HG03039 (cell line): ENCODE data around the gene SLC12A4.
"Not testable (repeated sequence)": the region's sequence is repeated elsewhere in the genome, so short reads cannot be mapped to it uniquely, and the experiment has no call there.

Source experiments
- ATAC-seq: cut with Tn5 transposase; IDR thresholded peaks from one replicate; pipeline ENCODE4 v1.9.1; 2021; ENCODE audit warnings: mild to moderate bottlenecking, moderate library complexity; ENCODE audit not compliant: unreplicated experiment

SLC12A4 gene

GRCh38 chr16:67928561-67929364 is 39.7 kb downstream of the SLC12A4 start:
- ATAC-seq: no peak

GRCh38 chr16:67928147-67928546 is 40.3 kb downstream of the SLC12A4 start:
- no peak for ATAC-seq

- no peak for ATAC-seq
These were observed 41.1 kb downstream of the SLC12A4 start for GRCh38 chr16:67927131-67927941.

- ATAC-seq: no peak
These were observed 42.2 kb downstream of the SLC12A4 start for GRCh38 chr16:67926181-67926750.

GRCh38 chr16:67924140-67924906 is 44.1 kb downstream of the SLC12A4 start:
- ATAC-seq: no peak

- ATAC-seq: no peak
These were observed 44.9 kb downstream of the SLC12A4 start for GRCh38 chr16:67923414-67924116.

- ATAC-seq: no peak
These were observed 45.7 kb downstream of the SLC12A4 start for GRCh38 chr16:67922740-67923139.

DNA sequence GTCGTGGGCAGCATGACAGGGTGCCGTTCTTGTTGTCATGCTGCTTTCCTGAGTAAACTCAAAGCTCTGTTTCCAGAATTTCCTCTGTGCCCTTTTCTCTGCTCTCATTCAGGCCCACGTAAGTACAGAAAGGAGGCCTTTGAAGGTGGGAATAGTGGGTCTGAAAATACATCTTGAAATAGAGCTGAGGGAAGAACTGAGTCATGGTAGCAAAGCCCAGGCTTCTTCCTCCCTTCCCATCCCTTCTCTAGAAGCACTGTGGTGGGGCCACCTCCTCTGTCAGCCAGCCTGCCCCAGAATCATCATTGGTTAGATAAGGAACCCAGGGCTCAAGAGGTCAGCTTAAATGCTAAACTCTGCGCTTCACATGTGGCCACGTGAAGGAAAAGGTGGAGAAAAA is 46.2 kb downstream of the SLC12A4 start:
- no peak for ATAC-seq

- no peak for ATAC-seq
These were observed 48.7 kb downstream of the SLC12A4 start for GRCh38 chr16:67919622-67920221.

GRCh38 chr16:67917852-67918236 is 50.6 kb downstream of the SLC12A4 start:
- ATAC-seq: no peak

- no peak for ATAC-seq
These were observed 51.1 kb downstream of the SLC12A4 start for GRCh38 chr16:67917140-67917851.

- no peak for ATAC-seq
These were observed 52.4 kb downstream of the SLC12A4 start for GRCh38 chr16:67915831-67916723.

DNA sequence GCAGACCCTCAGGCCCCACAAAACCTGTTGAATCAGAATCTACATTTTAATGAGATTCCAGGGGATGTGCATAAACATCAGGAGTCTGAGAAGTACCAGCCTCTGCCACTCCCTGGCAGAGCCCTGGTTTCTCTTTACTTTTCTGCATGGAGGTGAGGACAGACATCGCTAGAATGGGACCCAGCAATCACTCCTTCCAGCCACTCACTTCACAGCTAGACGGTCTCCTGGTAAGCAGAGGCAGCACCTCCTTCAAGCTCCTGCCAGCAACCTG is 53.0 kb downstream of the SLC12A4 start:
- ATAC-seq: not testable (repeated sequence)

- ATAC-seq: no peak
These were observed 53.5 kb downstream of the SLC12A4 start for GRCh38 chr16:67914758-67915495.

- ATAC-seq: no peak
These were observed 58.3 kb downstream of the SLC12A4 start for GRCh38 chr16:67910158-67910557.

DNA sequence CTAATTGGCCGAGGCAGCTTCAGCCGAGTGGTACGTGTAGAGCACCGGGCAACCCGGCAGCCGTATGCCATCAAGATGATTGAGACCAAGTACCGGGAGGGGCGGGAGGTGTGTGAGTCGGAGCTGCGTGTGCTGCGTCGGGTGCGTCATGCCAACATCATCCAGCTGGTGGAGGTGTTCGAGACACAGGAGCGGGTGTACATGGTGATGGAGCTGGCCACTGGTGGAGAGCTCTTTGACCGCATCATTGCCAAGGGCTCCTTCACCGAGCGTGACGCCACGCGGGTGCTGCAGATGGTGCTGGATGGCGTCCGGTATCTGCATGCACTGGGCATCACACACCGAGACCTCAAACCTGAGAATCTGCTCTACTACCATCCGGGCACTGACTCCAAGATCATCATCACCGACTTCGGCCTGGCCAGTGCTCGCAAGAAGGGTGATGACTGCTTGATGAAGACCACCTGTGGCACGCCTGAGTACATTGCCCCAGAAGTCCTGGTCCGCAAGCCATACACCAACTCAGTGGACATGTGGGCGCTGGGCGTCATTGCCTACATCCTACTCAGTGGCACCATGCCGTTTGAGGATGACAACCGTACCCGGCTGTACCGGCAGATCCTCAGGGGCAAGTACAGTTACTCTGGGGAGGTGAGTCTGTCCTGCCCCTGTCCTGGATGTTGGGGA is 59.2 kb downstream of the SLC12A4 start:
- ATAC-seq: no peak

DNA sequence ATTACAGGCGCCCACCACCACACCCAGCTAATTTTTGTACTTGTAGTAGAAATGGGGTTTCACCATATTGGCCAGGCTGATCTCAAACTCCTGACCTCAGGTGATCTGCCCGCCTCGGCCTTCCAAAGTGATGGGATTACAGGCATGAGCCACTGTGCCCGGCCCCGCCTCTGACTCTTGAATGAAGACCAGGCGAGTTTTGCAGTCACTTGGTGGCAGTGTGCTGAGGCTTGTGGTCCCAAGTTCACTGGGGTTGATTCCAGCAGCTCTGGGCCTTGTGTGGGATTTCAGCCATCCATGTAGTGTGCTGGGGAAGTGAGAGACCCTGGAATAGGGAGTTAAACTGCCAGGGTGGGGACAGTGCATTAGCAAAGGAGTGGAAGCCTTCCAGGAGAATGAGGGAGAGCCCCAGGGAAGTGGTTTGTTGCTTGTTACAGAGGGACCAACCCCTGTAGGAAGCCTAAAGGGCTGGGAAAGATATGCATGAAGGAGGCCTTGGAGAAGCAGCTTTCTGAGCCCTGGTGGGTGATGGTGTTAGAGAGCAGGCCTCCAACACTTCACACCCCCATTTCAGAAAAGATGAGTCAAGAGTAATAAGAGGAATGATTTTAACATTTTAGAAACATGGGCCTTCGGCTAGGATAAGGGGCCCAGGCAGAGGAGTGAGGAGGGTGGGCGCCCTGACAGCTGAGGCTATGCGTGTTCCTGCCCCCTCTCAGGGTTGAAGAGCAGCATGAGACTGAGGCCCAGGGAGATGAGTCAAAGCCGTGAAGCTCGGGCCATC is 60.8 kb downstream of the SLC12A4 start:
- ATAC-seq: no peak
